GM23248 (cell line): ENCODE data around the gene FAM25G.

Source experiments
- EZH2 ChIP-seq: fragments of 200-600 bp; sonication (generic); IDR thresholded peaks from 2 replicates; pipeline ENCODE4 v1.6.1; 2018; ENCODE audit warnings: antibody characterized with exemption, mild to moderate bottlenecking; ENCODE audit not compliant: insufficient read depth, poor library complexity, severe bottlenecking
- EZH2phosphoT487 ChIP-seq: fragments of 200-600 bp; sonication (generic); IDR thresholded peaks from 2 replicates; pipeline ENCODE4 v1.6.1; 2018; ENCODE audit warnings: antibody characterized with exemption, moderate library complexity, mild to moderate bottlenecking, low read depth; ENCODE audit not compliant: insufficient read depth

GRCh38 chr10:47451273-47451997 is 40.1 kb downstream of the FAM25G start:
- TF ChIP-seq EZH2phosphoT487: no peak
- no peak for TF ChIP-seq EZH2
